HG03159 (cell line): ENCODE measurements around the gene PTPRD.
"Not testable (repeated sequence)": the region's sequence is repeated elsewhere in the genome, so short reads cannot be mapped to it uniquely, and the experiment has no call there.

Source experiments
- ATAC-seq: cut with Tn5 transposase; IDR thresholded peaks from one replicate; pipeline ENCODE4 v1.9.1; 2021; ENCODE audit warnings: mild to moderate bottlenecking, moderate library complexity; ENCODE audit not compliant: unreplicated experiment

PTPRD gene

DNA sequence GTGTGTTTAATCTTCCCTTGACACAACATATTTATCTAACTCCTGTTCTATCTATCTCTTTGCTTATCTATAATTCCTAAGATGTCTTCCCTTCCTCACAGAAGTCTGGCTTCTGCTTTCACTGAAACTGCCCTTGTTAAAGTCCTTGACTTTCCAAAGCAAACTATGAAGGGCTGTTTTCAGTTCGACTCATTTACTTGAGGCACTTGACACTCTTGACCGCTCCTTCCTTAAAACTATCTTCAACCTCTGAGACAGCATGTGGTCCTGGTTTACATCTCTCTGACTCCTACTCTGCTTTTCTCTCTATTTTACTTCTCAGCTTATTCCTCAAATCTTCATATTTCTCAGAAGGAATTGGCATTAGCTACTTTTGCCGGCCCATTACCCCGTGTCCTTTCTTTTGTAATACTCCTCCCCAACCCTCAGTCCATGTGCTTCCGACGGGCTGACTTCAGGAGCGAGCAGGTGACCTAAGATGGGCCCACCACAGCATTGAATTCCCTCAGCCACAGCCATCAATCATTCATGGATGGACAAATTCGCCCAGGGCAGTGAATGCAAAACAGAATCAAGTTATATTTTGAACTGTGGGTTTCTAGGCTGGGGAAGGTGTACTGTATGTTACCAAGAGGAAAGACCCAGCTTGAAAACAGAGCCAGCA is 1089.2 kb downstream of the PTPRD start:
- no peak for ATAC-seq

DNA sequence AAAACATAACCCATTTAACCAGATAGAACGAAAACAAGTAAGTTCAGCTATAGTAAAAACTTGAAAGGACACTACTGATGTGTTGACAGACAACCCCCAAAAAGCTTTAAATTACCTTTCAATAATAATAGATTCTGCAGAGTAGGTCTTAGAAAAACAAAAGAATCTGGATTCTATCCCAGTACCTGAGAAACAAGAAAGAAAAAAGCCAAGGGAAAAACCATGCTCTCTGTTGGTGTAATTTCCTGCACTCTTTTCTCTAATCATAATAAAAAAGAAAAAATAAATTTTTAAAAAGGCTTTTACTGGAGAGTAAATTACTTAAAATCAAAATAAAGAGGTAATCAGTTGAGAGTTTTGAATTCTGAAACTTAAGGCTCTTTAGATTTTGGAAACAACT is 1090.4 kb downstream of the PTPRD start:
- ATAC-seq = no peak

DNA sequence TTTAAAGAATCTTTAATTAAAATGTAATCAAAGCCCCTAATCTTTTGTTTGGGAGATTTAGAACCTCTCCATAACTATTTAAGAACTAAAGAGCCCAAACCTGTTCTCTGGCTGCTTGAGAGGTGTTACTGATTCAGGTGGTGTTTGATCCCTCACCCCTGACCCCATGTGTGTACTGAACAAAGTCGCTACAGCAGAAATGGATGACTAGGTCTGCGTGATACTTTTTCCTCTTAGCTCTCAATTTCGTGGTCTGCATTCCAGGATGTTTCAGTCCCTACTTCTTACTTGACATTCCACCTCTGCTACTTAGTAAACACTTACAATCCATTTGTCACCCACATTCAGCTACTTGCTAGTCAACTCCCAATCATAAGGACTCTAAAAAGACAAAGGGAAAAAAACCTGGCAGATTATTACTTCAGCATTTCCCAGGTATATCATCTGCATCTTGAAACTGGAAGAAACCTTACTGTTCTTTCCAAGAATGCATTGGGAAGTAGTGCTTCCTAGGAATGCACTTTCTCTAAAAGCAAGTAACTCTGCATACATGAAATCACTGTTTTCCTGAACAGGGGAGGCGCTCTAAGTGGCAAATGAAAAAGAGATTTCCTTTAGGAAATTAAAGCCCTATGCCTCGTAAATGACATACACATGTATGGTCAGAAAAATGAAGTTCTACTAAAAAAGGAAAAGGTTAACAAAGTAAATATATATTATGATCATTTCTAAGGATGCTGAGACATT is 1091.6 kb downstream of the PTPRD start:
- no peak for ATAC-seq

DNA sequence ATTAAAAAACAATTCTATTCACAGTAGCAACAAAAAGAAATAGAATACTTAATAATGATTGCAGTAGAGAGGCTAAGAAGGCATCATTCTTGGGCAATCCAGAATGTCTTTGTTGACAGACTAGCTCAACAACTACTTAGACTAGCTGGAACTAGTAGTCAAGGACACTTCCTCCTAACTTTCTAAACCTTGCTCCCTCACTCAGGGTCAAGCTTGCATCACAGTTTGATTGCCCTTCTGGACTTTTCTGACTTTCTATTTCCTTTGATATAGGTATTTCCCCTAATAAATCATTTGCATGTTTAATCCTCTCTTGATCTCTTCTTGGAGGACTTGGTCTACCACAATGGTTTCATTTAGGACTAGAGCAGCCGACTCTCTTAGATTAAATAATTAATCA is 1107.9 kb downstream of the PTPRD start:
- no peak for ATAC-seq

DNA sequence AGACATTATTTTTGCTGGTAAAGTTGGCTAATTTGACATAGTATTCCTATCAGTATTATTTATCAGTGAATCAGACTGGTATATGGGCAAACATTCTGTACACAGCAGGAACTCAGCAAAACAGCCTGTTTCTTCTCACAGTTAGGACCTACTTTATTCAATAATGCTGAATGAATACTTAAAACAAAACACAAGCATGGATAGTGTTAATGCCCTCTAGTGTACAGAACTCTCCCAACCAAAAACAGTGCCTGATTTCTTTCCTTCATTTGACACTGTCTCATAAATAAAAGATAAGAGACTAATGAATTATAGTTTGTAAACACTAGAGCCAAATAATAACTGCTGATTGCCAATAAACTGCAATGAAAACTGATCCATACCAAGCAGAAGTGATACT is 1113.3 kb downstream of the PTPRD start:
- ATAC-seq = no peak

DNA sequence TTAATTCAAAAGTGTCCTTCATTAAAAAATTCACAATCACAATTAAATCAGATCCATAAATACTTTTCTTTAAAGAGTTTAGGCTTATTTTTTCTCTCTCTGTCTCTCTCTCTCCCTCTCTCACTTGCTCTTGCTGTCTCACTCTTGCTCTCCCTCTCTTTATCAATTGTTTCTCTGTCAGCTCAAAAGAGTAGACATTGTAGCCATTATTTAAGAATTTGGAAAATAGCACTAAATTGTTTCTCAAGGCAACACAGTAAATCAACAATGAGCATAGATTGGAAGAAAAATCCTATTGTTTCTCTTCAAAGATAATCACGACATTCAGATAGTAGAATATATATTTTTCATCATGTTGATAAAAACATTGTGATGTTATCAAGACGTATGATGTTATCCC is 1114.0 kb downstream of the PTPRD start:
- ATAC-seq = no peak

DNA sequence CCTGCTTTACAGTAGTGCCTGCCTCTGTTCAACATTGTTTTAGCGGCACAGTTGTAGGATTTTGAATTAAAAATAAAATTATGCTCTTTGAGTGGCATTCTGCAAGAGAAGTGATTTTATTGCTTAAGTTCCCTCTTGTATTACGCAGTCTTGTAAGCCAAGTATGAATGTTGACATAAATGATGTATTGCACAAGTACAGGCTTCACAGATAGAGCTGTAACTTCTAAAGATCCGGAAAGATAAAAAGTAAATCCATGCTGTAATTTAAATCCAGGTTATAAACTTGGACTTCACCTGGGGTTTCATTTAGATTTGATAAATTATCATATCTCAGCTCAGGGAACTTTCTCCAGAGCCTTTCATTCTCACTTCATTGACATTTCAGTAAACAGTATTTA is 1114.7 kb downstream of the PTPRD start:
- no peak for ATAC-seq

DNA sequence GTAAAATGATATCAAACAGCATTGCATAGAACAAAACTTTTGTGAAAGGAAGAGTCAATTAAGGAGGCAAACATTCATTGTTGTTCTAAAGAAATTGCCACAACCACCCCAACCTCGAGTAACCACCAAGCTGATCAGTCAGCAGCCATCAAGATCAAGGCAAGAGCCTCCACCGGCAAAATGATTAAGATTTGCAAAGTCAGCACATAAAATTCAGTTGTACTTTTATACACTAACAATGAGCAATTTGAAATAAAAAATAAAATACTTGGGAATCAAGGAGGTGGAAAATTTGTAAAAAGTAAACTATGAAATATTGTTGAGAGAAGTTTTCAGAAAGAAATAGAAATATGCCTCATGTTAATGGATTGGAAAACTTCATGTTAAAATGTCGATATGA is 1118.5 kb downstream of the PTPRD start:
- no peak for ATAC-seq

DNA sequence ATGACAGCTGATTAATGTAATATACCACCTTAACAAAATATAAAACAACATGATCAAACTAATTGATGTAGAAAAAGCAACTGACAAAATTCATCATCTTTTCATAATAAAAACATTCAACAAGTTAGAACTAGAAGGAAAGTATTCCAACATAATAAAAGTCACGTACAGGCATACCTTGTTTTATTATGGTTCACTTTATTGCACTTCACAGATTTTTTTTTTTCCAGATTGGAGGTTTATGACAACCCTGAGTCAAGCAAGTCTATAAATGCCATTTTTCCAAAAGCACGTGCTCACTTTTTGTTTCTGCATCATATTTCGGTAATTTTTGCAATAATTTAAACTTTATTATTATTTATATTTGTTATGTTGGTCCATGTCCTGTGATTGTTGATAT is 1120.3 kb downstream of the PTPRD start:
- ATAC-seq = no peak

DNA sequence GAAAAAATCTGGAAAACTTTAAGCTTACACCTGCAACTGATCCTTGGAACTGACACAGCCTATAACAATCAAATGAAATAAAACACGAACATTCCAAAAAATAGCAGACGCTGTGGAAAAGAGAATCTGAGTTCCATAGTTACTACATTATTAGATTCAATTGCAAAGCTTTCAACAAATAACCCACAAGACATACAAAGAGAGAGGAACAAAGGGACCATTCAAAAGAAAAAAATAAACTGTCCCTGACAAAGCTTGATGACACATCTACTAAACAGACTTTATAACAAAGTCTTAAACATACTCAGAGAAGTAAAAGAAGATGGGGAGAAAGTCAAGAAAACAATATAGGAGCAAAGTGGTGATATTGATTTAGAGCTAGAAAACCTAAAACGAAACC is 1123.6 kb downstream of the PTPRD start:
- no peak for ATAC-seq

DNA sequence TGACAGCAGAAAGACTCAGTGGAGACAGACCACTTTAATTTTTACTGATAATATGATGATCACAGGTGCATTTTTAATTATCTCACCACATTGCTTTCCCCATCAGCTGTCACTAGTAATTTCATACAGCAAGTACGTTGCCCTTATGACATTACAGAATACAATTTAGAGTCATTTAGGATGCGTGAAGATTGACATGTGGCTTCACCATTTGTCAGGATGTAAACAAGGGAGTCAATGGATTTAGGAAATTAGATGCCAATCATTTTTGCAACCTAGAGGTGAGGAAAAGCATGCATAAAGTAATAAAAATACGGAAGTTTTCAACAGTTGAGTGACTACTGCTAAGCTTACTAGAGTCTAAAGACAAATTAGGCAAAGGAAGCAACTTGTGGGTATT is 1129.6 kb downstream of the PTPRD start:
- ATAC-seq = no peak

DNA sequence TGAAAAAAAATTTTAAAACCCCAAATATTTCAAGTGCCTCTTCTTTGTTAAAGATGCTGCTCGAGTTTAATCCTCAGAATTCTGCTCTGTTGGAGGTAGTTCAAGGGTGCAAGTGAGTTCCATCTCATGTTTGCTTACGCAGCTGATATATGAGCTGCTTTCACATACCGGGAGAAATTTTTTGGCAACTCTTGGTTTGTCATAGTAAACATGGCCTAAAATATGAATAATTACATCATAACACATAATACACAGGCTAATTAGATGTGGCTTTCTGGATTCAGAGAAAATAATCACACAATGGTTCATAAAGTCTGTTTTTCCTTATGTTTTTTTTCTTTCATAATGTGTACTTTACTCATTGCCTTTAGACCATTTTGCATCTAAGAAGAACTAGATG is 1134.1 kb downstream of the PTPRD start:
- ATAC-seq = no peak

DNA sequence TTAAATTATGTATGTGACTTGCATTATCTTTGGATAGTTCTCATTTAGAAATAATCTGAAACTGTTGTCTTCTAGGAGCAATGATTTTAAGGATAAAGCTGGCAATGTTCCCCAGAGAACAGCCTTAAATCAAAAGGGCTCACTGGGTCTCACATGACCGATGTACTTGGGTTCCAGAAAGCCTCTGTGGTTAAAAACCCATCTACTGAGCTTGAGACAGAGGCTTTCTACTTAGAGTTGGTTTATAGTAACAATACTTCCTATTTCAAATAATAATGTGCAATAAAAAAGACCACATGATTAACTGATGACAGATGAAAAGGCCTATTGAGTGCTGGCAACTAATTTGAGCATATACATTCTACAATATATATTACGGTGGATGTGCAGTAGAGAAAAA is 1143.5 kb downstream of the PTPRD start:
- ATAC-seq = no peak

DNA sequence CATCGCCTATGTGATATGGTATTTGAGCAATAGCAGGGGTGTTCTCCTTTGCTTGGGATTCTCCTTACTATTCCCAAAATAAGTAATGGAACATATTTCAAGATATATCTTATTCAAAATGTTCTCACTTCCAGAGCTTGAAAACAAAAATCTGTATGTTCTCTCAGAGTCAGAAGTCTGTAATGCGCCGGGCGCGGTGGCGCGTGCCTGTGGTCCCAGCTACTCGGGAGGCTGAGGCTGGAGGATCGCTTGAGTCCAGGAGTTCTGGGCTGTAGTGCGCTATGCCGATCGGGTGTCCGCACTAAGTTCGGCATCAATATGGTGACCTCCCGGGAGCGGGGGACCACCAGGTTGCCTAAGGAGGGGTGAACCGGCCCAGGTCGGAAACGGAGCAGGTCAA is 1170.9 kb downstream of the PTPRD start:
- ATAC-seq = not testable (repeated sequence)

DNA sequence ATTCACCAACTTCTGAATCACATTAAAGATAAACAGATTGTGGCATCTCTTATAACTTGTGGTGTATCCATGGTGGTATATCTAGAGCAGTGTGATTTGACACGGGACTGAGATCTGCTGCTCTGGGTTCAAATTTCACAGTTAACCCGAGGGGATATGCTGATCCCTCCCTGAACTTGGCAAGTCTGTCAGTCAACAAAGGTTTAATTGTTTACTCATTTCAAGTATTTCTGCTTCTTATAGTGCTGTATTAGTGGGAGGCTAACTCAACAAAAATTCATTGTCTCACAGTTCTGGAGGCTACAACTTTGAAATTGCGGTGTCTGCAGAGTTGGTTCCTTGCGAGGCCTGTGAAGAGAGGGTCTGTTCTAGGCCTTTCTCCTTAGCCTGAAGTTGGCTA is 1175.2 kb downstream of the PTPRD start:
- ATAC-seq = no peak

DNA sequence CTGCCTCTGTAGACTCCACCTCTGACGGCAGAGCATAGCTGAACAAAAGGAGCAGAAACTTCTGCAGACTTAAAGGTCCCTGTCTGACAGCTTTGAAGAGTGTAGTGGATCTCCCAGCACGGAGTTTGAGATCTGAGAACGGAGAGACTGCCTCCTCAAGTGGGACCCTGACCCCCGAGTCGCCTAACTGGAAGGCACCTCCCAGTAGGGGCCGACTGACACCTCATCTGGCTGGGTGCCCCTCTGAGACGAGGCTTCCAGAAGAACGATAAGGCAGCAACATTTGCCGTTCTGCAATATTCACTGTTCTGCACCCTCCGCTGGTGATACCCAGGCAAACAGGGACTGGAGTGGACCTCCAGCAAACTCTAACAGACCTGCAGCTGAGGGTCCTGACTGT is 1186.3 kb downstream of the PTPRD start:
- ATAC-seq = not testable (repeated sequence)

DNA sequence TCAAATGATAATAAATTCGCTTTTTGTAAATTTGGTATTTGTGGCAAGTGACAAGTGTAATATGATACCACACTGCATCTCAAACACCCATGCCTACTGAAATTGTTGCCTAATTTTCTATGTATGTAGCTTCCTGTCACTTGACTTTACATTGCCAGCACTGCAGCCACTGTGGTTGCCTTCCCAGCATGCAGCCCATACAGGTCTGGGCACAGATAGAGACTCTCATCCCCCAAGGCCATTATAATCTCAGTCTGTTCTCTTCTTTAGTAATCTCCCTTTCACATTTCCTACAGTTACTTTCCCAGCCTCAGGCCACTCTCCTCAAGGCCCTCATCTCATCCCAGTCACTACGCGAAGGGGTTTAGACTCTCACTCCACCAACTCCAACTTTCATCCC is 1200.6 kb downstream of the PTPRD start:
- ATAC-seq = no peak

DNA sequence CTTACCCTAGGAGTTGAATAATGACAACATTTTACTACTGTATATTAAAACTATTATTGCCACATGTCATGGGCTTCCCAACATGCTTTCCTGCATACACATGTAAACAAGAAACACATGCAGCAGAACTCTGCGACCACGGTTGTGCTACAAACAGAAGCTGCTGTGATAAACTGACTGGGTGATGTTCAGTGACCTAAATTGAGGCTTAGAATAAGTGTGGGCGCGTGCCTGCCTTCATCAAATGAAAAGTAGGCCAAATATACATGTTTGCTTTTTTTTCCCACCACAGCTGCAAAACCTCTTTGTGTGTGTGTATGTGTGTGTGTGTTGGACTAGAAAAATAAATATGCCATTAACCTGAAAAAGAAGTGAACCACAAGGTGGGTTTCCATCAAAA is 1202.1 kb downstream of the PTPRD start:
- no peak for ATAC-seq

DNA sequence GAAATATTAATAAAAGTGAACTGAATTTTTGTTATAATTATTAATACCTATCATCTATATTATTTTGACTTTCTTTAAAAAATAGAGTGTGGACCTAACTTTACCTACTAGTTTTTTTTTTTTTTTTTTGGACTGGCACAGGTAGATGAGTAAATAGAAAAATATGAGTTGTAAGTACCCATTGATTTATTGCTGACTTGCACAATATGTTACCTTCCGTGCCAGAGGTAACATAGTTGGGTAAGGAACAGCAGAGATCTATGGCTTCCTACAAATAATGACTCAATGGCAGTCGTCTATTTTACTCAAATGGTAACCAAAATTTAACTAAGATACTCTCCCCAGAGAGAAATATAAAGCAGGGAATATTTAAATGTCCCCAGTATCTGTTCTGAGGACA is 1212.8 kb downstream of the PTPRD start:
- ATAC-seq = no peak

DNA sequence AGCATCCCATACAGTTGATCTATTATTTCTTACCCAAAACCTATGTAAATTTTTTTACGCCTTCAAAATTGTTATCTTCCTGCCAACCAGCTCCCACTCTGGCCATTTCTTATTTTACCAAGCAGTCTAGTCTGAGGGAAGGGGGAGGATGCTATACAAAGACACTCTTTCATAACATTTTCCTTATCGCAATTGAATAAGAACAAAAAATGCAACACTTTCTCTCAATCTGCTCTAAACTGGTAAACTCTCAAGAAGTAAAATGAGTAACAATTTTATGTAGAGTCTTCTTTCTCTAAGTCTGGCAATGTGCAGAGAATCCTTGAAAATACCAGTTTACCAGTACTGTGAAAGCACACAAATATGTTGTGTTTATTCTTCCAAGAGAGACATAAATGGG is 1216.3 kb downstream of the PTPRD start:
- ATAC-seq = no peak

DNA sequence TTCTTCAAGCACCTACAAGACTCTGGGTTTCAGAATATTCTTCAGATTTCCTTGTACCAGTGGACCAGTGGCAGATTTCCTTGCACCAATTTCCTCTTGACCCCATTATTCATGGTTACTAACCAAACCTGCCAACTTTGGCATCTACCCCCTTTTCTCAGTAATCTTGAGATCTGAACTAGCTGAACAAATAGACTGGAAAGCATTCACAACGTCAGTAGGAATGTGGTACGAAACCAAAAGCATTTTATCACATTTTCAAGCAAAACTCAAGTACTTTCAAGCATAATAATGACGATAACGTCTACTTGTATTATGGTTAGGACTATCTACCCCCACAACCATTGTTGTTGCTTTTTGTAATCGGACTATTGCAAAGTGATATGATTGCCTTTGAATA is 1217.3 kb downstream of the PTPRD start:
- no peak for ATAC-seq

DNA sequence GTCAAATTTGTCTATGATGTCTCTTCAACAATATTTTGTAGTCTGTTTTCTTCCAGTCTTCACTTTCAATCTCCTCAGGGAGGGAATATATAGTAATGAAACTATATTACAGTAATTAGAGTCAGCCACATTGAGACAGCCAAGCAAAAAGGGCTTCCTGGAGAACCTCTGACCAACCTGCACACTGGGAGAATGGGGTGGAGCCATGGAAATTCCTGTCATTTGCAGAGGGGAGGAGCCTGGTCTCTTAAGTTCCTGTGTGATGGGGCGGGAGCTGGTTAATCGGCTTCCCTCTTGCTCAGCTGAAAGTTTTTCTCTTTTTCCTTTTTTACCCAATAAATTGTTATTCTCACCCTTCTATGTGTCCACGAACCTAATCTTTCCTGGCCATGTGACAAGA is 1220.0 kb downstream of the PTPRD start:
- ATAC-seq = no peak

DNA sequence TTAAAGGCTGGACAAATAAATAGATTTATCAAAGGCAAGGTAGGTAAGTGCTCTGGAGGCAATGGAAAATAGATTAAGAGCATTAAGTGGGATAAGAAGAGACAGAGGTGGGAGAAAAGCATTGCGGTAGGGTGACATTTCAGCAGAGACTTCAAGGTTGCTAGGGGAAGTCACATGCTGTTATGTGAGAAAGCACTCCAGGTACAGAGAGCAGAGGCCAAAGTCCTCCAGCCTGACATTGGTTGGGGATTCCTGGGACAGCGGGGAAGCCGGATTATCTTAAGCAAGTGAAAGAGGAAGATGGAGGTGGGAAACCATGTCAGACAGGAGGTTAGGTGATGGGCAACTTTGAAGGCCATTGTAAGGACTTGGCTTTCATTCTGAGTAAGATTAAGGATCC is 1222.9 kb downstream of the PTPRD start:
- ATAC-seq = no peak
